Measurements from ENCODE around the gene ZNF664. TPM values are rescaled to one million over a fixed set of nuclear protein-coding genes. Genes with fewer than 3 reads are reported as not detected.

Gene ZNF664
- total and polyA plus RNA-seq, 10 of the 15 experiments (the other 5 are each of a cell fraction or from before 2014, with no cell fraction given), result 1.8 to 65.6 (median 30.8) TPM

- ATAC-seq (no peak), DNase-seq (ENCODE audit: low read depth, low spot score) (no peak), FAIRE-seq (no peak)
- ChIA-PET POLR2A (no interaction called here), CTCF (no interaction called here), SMC1A (ENCODE audit: uncharacterized antibody, unreplicated experiment) (no interaction called here), RAD21 (ENCODE audit: unreplicated experiment) (no interaction called here)
- no peak for TF ChIP-seq RAD51 (IDR thresholded peaks at IDR 0.05)
- no peak for TF ChIP-seq CEBPB (IDR thresholded peaks at IDR 0.05; ENCODE audit: borderline replicate concordance in 1 of 2, low read depth in 2 of 2, low read length in 2 of 2)
- H3K36me3 ChIP-seq (ENCODE audit: control insufficient read depth in 2 of 2, insufficient read depth in 2 of 2, low read length in 1 of 2), result no peaks in the 10 kb centered on the region
- H3K9ac ChIP-seq (ENCODE audit: control insufficient read depth, insufficient read depth, low read length), result no peak overlapping the region
- no peaks in the 10 kb centered on the region for H3K79me2 ChIP-seq (ENCODE audit: control insufficient read depth, insufficient read depth, low read length)
- no peak overlapping the region for H3K4me3 ChIP-seq
- H3K27me3 ChIP-seq (replicated peaks in 1 of 2; ENCODE audit: control insufficient read depth in 2 of 2, insufficient read depth in 2 of 2, low read length in 1 of 2), result no peaks in the 10 kb centered on the region
- H3K27ac ChIP-seq (ENCODE audit: control insufficient read depth, insufficient read depth), result no peak overlapping the region
- H3K9me3 ChIP-seq (replicated peaks; ENCODE audit: control insufficient read depth, insufficient read depth, low read length), result peaks cover 12% of the 10 kb centered on the region
- H2AFZ ChIP-seq (ENCODE audit: control insufficient read depth, low read depth, low read length), result no peak overlapping the region
- intact Hi-C loops (cut with micrococcal nuclease; ENCODE audit: unreplicated experiment), result no loop called here
- H4K20me1 ChIP-seq (ENCODE audit: control insufficient read depth, insufficient read depth), result no peaks in the 10 kb centered on the region; the same call in 1 of the 2 replicates
- BruUV-seq (replicated peaks), result no TSS peak
- WGBS (ENCODE audit: insufficient coverage, insufficient replicate concordance, low lambda C conversion rate, missing lambda C conversion rate), result 32% methylated on average over 5 of the region's 5 CpGs
- in situ Hi-C loops (cut with MboI), result no loop called here
- no peaks in the 10 kb centered on the region for H3K4me1 ChIP-seq (ENCODE audit: control insufficient read depth, insufficient read depth, low read length)
- no peak overlapping the region for H3K4me2 ChIP-seq (ENCODE audit: control insufficient read depth, insufficient read depth)
These were observed 72.8 kb downstream of the ZNF664 start for GRCh38 chr12:124045671-124046455.

GRCh38 chr12:124046456-124046740, 73.4 kb downstream of the ZNF664 start:
- CTCF ChIA-PET, result interaction anchor here (1.4 kb wide), 1 partner anchor 14 kb away, joined by 10 read pairs; no protein-coding TSS in a partner anchor
- SMC1A ChIA-PET (ENCODE audit: uncharacterized antibody, unreplicated experiment), result no interaction called here
- H4K20me1 ChIP-seq (ENCODE audit: control insufficient read depth, insufficient read depth), result no peaks in the 10 kb centered on the region; the same call in 1 of the 2 replicates
- DNase-seq (ENCODE audit: low read depth, low spot score) (no peak), ATAC-seq (no peak), FAIRE-seq (no peak)
- peaks cover 12% of the 10 kb centered on the region for H3K9me3 ChIP-seq (replicated peaks; ENCODE audit: control insufficient read depth, insufficient read depth, low read length)
- BruUV-seq (replicated peaks), result no TSS peak
- no peak overlapping the region for H3K4me3 ChIP-seq
- no peaks in the 10 kb centered on the region for H3K79me2 ChIP-seq (ENCODE audit: control insufficient read depth, insufficient read depth, low read length)
- no peaks in the 10 kb centered on the region for H3K27me3 ChIP-seq (replicated peaks in 1 of 2; ENCODE audit: control insufficient read depth in 2 of 2, insufficient read depth in 2 of 2, low read length in 1 of 2)
- H3K4me1 ChIP-seq (ENCODE audit: control insufficient read depth, insufficient read depth, low read length), result no peaks in the 10 kb centered on the region
- intact Hi-C loops (cut with micrococcal nuclease; ENCODE audit: unreplicated experiment) (no loop called here), in situ Hi-C loops (cut with MboI) (no loop called here)
- H3K27ac ChIP-seq (ENCODE audit: control insufficient read depth, insufficient read depth), result no peak overlapping the region
- H3K9ac ChIP-seq (ENCODE audit: control insufficient read depth, insufficient read depth, low read length), result no peak overlapping the region
- H3K36me3 ChIP-seq (ENCODE audit: control insufficient read depth in 2 of 2, insufficient read depth in 2 of 2, low read length in 1 of 2), result no peaks in the 10 kb centered on the region
- no peak overlapping the region for H2AFZ ChIP-seq (ENCODE audit: control insufficient read depth, low read depth, low read length)
- no peak overlapping the region for H3K4me2 ChIP-seq (ENCODE audit: control insufficient read depth, insufficient read depth)
- POLR2A ChIA-PET, result no interaction called here
- RAD21 ChIA-PET (ENCODE audit: unreplicated experiment), result no interaction called here
- TF ChIP-seq NBN (IDR thresholded peaks at IDR 0.05) (no peak), MAX (IDR thresholded peaks at IDR 0.05; ENCODE audit: low read depth, low read length) (no peak), IRF4 (IDR thresholded peaks at IDR 0.05; ENCODE audit: low read depth, low read length) (no peak), ZBTB33 (IDR thresholded peaks at IDR 0.05) (no peak), ZBED1 (IDR thresholded peaks at IDR 0.05; ENCODE audit: borderline replicate concordance) (no peak), ATF3 (IDR thresholded peaks at IDR 0.05; ENCODE audit: borderline replicate concordance, extremely low read depth, low read depth, low read length) (no peak), ZNF592 (IDR thresholded peaks at IDR 0.05) (no peak)

Data from GM12878 (cell line).